K562 (cell line): Measurements from ENCODE around the gene KCTD13. TPM values are rescaled to one million over a fixed set of nuclear protein-coding genes. Genes with fewer than 3 reads are reported as not detected.

ENCODE experiments used
- ADNP ChIP-seq: fragments of 200-800 bp; sonication (Bioruptor generic); IDR thresholded peaks from 2 replicates; pipeline ENCODE4 v1.6.1; 2016; ENCODE audit warnings: missing genetic modification characterization, missing compliant biosample characterization
- ARID4B ChIP-seq: sonication (generic); formaldehyde crosslinking; IDR thresholded peaks from 2 replicates; pipeline ENCODE4 v1.8.0; 2022; ENCODE audit warnings: mild to moderate bottlenecking, missing genetic modification reagents
- GTF2E2 ChIP-seq: fragments of 200-800 bp; sonication (Bioruptor generic); IDR thresholded peaks from 2 replicates; pipeline ENCODE4 v1.6.1; 2016; ENCODE audit warnings: missing genetic modification characterization, missing compliant biosample characterization
- MNT ChIP-seq, 2 experiments: fragments of 450-650 bp; conservative IDR thresholded peaks; 2 replicates each; pipeline ENCODE4 v1.6.1; 2017; ENCODE audit warnings: mild to moderate bottlenecking in 2 of 2, moderate library complexity in 2 of 2
- RBM17 ChIP-seq: fragments of 200-400 bp; formaldehyde crosslinking; IDR thresholded peaks from 2 replicates; pipeline ENCODE4 v1.6.1; 2017; ENCODE audit warnings: low read depth, mild to moderate bottlenecking, low read length, borderline replicate concordance
- SREBF2 ChIP-seq: sonication (generic); formaldehyde crosslinking; IDR thresholded peaks from 2 replicates; pipeline ENCODE4 v1.4.0; 2020; ENCODE audit warnings: mild to moderate bottlenecking, missing genetic modification reagents
- ZNF316 ChIP-seq: fragments of 450-650 bp; IDR thresholded peaks from 2 replicates; pipeline ENCODE4 v1.6.1; 2016
- ZNF347 ChIP-seq: fragments of 450-650 bp; formaldehyde crosslinking; IDR thresholded peaks from 2 replicates; pipeline ENCODE4 v1.4.0; 2020; ENCODE audit warnings: low read depth, mild to moderate bottlenecking, moderate library complexity
- ZNF639 ChIP-seq, 2 experiments: fragments of 200-800 bp in 1 of 2; sonication (Bioruptor generic) in 1 of 2; sonication (generic) in 1 of 2; formaldehyde crosslinking in 1 of 2; IDR thresholded peaks in 1 of 2; conservative IDR thresholded peaks in 1 of 2; 2 replicates each; pipeline versions ENCODE4 v1.5.0 to v1.6.1; 2016 to 2020; ENCODE audit warnings: missing compliant biosample characterization in 1 of 2, missing genetic modification characterization in 1 of 2, missing genetic modification reagents in 1 of 2
- ZZZ3 ChIP-seq: fragments of 450-650 bp; IDR thresholded peaks from 2 replicates; pipeline ENCODE4 v1.6.1; 2016; ENCODE audit warnings: antibody characterized with exemption, mild to moderate bottlenecking, moderate library complexity
- polyA plus RNA-seq, 8 experiments: library from polyadenylated mRNA; depleted of rRNA in 4 of 8; stranded (reverse) in 5 of 8; unstranded in 3 of 8; fragments of >200 nt; fragmentation: Nextera tagmentation in 2 of 8; fragmentation: Illumina TruSeq in 1 of 8; extraction: Ambion mirVana in 2 of 8; extraction: Trizol in 1 of 8; gene quantifications; 2 replicates each; pipeline versions ENCODE4 v1.2.1 to v1.2.3, GENCODE V29; 2011 to 2014; ENCODE audit warnings: inconsistent platforms in 1 of 8, missing spikeins in 1 of 8
- total RNA-seq, 7 experiments: library from RNA; depleted of rRNA in 6 of 7; stranded (reverse); fragments of >200 nt in 6 of 7; fragmentation: Illumina TruSeq in 2 of 7; extraction: Trizol in 2 of 7; gene quantifications; 2 replicates each; pipeline versions ENCODE4 v1.2.1 to v1.2.3, GENCODE V29; 2011 to 2021; ENCODE audit warnings: low replicate concordance in 1 of 7
- TF ChIP-seq, protein P1 (sequence below): fragments of 250-450 bp; sonication (Bioruptor Pico); IDR thresholded peaks from 2 replicates; pipeline ENCODE4 v1.8.0; 2022; ENCODE audit warnings: moderate library complexity, mild to moderate bottlenecking, inconsistent platforms
- TF ChIP-seq, protein P2 (sequence below): fragments of 250-450 bp; sonication (Bioruptor Pico); IDR thresholded peaks from 2 replicates; pipeline ENCODE4 v1.8.0; 2021; ENCODE audit warnings: moderate library complexity, mild to moderate bottlenecking, inconsistent platforms
- TF ChIP-seq, protein P3 (sequence below): conservative IDR thresholded peaks from 2 replicates; pipeline ENCODE4 v1.6.1; 2011; ENCODE audit warnings: low read depth, mild to moderate bottlenecking, low read length; ENCODE audit not compliant: control insufficient read depth
- TF ChIP-seq, protein P4 (sequence below): fragments of 250-450 bp; sonication (Bioruptor Pico); IDR thresholded peaks from 2 replicates; pipeline ENCODE4 v1.4.0; 2020; ENCODE audit warnings: borderline replicate concordance

The KCTD13 gene
- total and polyA plus RNA-seq, 9 of the 15 experiments (the other 6 are each of a cell fraction or from before 2014, with no cell fraction given), result 1.0 to 20.6 (median 9.8) TPM

- TF ChIP-seq, protein P1, sequence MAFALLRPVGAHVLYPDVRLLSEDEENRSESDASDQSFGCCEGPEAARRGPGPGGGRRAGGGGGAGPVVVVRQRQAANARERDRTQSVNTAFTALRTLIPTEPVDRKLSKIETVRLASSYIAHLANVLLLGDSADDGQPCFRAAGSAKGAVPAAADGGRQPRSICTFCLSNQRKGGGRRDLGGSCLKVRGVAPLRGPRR (CRISPR knock-in tag), result no peak
- TF ChIP-seq ZNF347 (no peak), ADNP (tag) (no peak), ZNF316 (no peak), MNT (conservative IDR thresholded peaks at IDR 0.05) (peak; percentile 46 to 80), SREBF2 (CRISPR knock-in tag) (no peak), ZZZ3 (no peak), ZNF639 (CRISPR knock-in tag; conservative IDR thresholded peaks at IDR 0.05 in 1 of 2, IDR thresholded peaks at IDR 0.05 in 1 of 2) (no peak), GTF2E2 (tag) (peak; percentile 68; the same call in 1 of the 2 replicates), RBM17 (no peak), ARID4B (no peak; the same call in 1 of the 2 replicates)
- TF ChIP-seq, protein P2, sequence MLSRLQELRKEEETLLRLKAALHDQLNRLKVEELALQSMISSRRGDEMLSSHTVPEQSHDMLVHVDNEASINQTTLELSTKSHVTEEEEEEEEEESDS (CRISPR knock-in tag), result no peak
- TF ChIP-seq, protein P3, sequence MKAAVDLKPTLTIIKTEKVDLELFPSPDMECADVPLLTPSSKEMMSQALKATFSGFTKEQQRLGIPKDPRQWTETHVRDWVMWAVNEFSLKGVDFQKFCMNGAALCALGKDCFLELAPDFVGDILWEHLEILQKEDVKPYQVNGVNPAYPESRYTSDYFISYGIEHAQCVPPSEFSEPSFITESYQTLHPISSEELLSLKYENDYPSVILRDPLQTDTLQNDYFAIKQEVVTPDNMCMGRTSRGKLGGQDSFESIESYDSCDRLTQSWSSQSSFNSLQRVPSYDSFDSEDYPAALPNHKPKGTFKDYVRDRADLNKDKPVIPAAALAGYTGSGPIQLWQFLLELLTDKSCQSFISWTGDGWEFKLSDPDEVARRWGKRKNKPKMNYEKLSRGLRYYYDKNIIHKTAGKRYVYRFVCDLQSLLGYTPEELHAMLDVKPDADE, result peak; percentile 59; the same call in 1 of the 2 replicates
- TF ChIP-seq, protein P4, sequence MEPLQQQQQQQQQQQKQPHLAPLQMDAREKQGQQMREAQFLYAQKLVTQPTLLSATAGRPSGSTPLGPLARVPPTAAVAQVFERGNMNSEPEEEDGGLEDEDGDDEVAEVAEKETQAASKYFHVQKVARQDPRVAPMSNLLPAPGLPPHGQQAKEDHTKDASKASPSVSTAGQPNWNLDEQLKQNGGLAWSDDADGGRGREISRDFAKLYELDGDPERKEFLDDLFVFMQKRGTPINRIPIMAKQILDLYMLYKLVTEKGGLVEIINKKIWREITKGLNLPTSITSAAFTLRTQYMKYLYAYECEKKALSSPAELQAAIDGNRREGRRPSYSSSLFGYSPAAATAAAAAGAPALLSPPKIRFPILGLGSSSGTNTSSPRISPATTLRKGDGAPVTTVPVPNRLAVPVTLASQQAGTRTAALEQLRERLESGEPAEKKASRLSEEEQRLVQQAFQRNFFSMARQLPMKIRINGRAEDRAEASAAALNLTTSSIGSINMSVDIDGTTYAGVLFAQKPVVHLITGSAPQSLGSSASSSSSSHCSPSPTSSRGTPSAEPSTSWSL (CRISPR knock-in tag), result no peak
These were observed at the start of gene KCTD13 (continued) for GRCh38 chr16:29925781-29926710.
